ENCODE measurements around the gene JAG2. TPM values are rescaled to one million over a fixed set of nuclear protein-coding genes. Genes with fewer than 3 reads are reported as not detected.

Gene JAG2
- polyA plus RNA-seq, 1 donor, result 52.1 TPM

GRCh38 chr14:105150026-105150367 lies 18.6 kb downstream of the JAG2 start:
- DNase-seq, result no peak

- DNase-seq, result no peak
Observed at GRCh38 chr14:105149146-105149781, 19.3 kb downstream of the JAG2 start.

GRCh38 chr14:105148604-105149145 lies 19.9 kb downstream of the JAG2 start:
- no peak for DNase-seq

- DNase-seq, result no peak
Observed at GRCh38 chr14:105147671-105148603, 20.6 kb downstream of the JAG2 start.

- no peak for DNase-seq
Observed at GRCh38 chr14:105146976-105147635, 21.5 kb downstream of the JAG2 start.

- no peak for DNase-seq
Observed at GRCh38 chr14:105146181-105146975, 22.2 kb downstream of the JAG2 start.

GRCh38 chr14:105145381-105146180 lies 23.0 kb downstream of the JAG2 start:
- no peak for DNase-seq

- DNase-seq, result no peak
Observed at GRCh38 chr14:105144666-105145380, 23.8 kb downstream of the JAG2 start.

GRCh38 chr14:105144026-105144665 lies 24.4 kb downstream of the JAG2 start:
- DNase-seq, result no peak

- DNase-seq, result no peak
Observed at GRCh38 chr14:105143451-105144025, 25.0 kb downstream of the JAG2 start.

GRCh38 chr14:105142651-105143450 lies 25.7 kb downstream of the JAG2 start:
- no peak for DNase-seq

GRCh38 chr14:105141486-105142281 lies 26.9 kb downstream of the JAG2 start:
- DNase-seq, result no peak

GRCh38 chr14:105141026-105141425 lies 27.6 kb downstream of the JAG2 start:
- DNase-seq, result no peak

GRCh38 chr14:105140581-105140980 lies 28.0 kb downstream of the JAG2 start:
- DNase-seq, result no peak

- no peak for DNase-seq
Observed at GRCh38 chr14:105139831-105140239, 28.7 kb downstream of the JAG2 start.

GRCh38 chr14:105139212-105139825 lies 29.3 kb downstream of the JAG2 start:
- DNase-seq, result no peak

GRCh38 chr14:105138551-105139111 lies 29.9 kb downstream of the JAG2 start:
- no peak for DNase-seq

Measured in hindlimb muscle (tissue), 1 donor.